Measurements from ENCODE around the gene ACSM6.
A peak's percentile ranks its signal among the peaks of the same experiment; 100 is the strongest.

Gene ACSM6

GRCh38 chr10:95253007-95253406 lies 59.0 kb downstream of the ACSM6 start:
- Histone ChIP-seq H3K27ac (peak overlapping the region in 1 of 2 donors; percentile 7), H3K4me3 (no peak overlapping the region), H3K9me3 (peaks cover 0 to 5% (median 0%) of the 10 kb centered on the region in 3 donors), H3K36me3 (peaks cover 5 to 20% (median 12%) of the 10 kb centered on the region in 3 donors), H3K27me3 (no peaks in the 10 kb centered on the region), H3K4me1 (peaks cover 0 to 44% (median 23%) of the 10 kb centered on the region in 4 donors)
- TF ChIP-seq CTCF (IDR thresholded peaks at IDR 0.05): no peak
- DNase-seq: no peak
- intact Hi-C loops (cut with DNase I; ENCODE audit: low total_unique reads): loop anchor here (1.0 kb wide), 1 partner anchor 28 kb away; no protein-coding TSS in a partner anchor

GRCh38 chr10:95253686-95254085 lies 59.6 kb downstream of the ACSM6 start:
- no peak for DNase-seq
- intact Hi-C loops (cut with DNase I; ENCODE audit: low total_unique reads): loop anchor here (1.0 kb wide), 1 partner anchor 28 kb away; no protein-coding TSS in a partner anchor
- peaks cover 10 to 19% (median 17%) of the 10 kb centered on the region in 3 donors for H3K36me3 ChIP-seq
- TF ChIP-seq CTCF (IDR thresholded peaks at IDR 0.05): no peak
- peaks cover 0 to 38% (median 18%) of the 10 kb centered on the region in 4 donors for H3K4me1 ChIP-seq
- H3K4me3 ChIP-seq: no peak overlapping the region
- H3K9me3 ChIP-seq: peaks cover 0 to 5% (median 0%) of the 10 kb centered on the region in 3 donors
- H3K27ac ChIP-seq: no peak overlapping the region
- no peaks in the 10 kb centered on the region for H3K27me3 ChIP-seq

GRCh38 chr10:95254629-95255028 lies 60.6 kb downstream of the ACSM6 start:
- no peaks in the 10 kb centered on the region for H3K27me3 ChIP-seq
- H3K4me1 ChIP-seq: peaks cover 0 to 28% (median 9%) of the 10 kb centered on the region in 4 donors
- peaks cover 19 to 27% (median 21%) of the 10 kb centered on the region in 3 donors for H3K36me3 ChIP-seq
- peak overlapping the region in 1 of 2 donors; percentile 35 for H3K27ac ChIP-seq
- no peak overlapping the region for H3K4me3 ChIP-seq
- intact Hi-C loops (cut with DNase I; ENCODE audit: low total_unique reads): no loop called here
- peaks cover 0 to 5% (median 0%) of the 10 kb centered on the region in 3 donors for H3K9me3 ChIP-seq
- no peak for TF ChIP-seq CTCF (IDR thresholded peaks at IDR 0.05)
- DNase-seq: no peak

- TF ChIP-seq CTCF (IDR thresholded peaks at IDR 0.05): no peak
Measured at GRCh38 chr10:95256268-95256667, 62.2 kb downstream of the ACSM6 start.

GRCh38 chr10:95257849-95258248 lies 63.8 kb downstream of the ACSM6 start:
- peaks cover 20 to 53% (median 43%) of the 10 kb centered on the region in 3 donors for H3K36me3 ChIP-seq
- DNase-seq: no peak
- intact Hi-C loops (cut with DNase I; ENCODE audit: low total_unique reads): no loop called here
- no peaks in the 10 kb centered on the region for H3K27me3 ChIP-seq
- TF ChIP-seq CTCF (IDR thresholded peaks at IDR 0.05): no peak
- no peak overlapping the region for H3K4me3 ChIP-seq
- no peak overlapping the region for H3K27ac ChIP-seq
- peaks cover 0 to 5% (median 0%) of the 10 kb centered on the region in 3 donors for H3K9me3 ChIP-seq
- peaks cover 0 to 32% (median 15%) of the 10 kb centered on the region in 4 donors for H3K4me1 ChIP-seq

More at GRCh38 chr10:95256268-95256667, 62.2 kb downstream of the ACSM6 start:
- no peak overlapping the region for H3K27ac ChIP-seq
- intact Hi-C loops (cut with DNase I; ENCODE audit: low total_unique reads): no loop called here
- peaks cover 0 to 25% (median 12%) of the 10 kb centered on the region in 4 donors for H3K4me1 ChIP-seq
- H3K27me3 ChIP-seq: no peaks in the 10 kb centered on the region
- H3K36me3 ChIP-seq: peaks cover 20 to 37% (median 30%) of the 10 kb centered on the region in 3 donors
- no peak for DNase-seq
- H3K4me3 ChIP-seq: no peak overlapping the region
- H3K9me3 ChIP-seq: peaks cover 0 to 5% (median 0%) of the 10 kb centered on the region in 3 donors
